Prostate gland (tissue), 2 donors: ENCODE data around the gene GLTP. TPM values are rescaled to one million over a fixed set of nuclear protein-coding genes. Genes with fewer than 3 reads are reported as not detected.

Experiments used
- DNase-seq: peaks from one replicate; pipeline ENCODE4 v3.0.0-alpha.2; 2019; ENCODE audit warnings: low spot score
- H3K27ac ChIP-seq, 2 donors: fragments of 200-600 bp; sonication (generic); 2 replicates each; pipeline ENCODE4 v1.5.1; 2017 to 2019
- H3K27me3 ChIP-seq: fragments of 200-600 bp; sonication (generic); replicated peaks from 2 replicates; pipeline ENCODE4 v1.5.1; 2019; ENCODE audit not compliant: insufficient read depth
- H3K36me3 ChIP-seq, 2 donors: fragments of 200-600 bp; sonication (generic); 1 replicate in 1 of 2; 2 replicates in 1 of 2; pipeline versions ENCODE4 v1.5.1 to v1.8.1; 2017 to 2019
- H3K4me1 ChIP-seq: fragments of 200-600 bp; sonication (generic); replicated peaks from 2 replicates; pipeline ENCODE4 v1.5.1; 2019
- H3K4me3 ChIP-seq, 2 donors: fragments of 200-600 bp; sonication (generic); 2 replicates each; pipeline ENCODE4 v1.5.1; 2017 to 2019
- H3K9me3 ChIP-seq: fragments of 200-600 bp; sonication (generic); 2 replicates; pipeline ENCODE4 v1.5.1; 2017
- POLR2A ChIP-seq: fragments of 450-650 bp; IDR thresholded peaks from one replicate; pipeline ENCODE4 v1.6.1; 2016; ENCODE audit warnings: antibody characterized with exemption, mild to moderate bottlenecking
- POLR2AphosphoS5 ChIP-seq: sonication (generic); formaldehyde crosslinking; IDR thresholded peaks from one replicate; pipeline ENCODE4 v1.6.1; 2017; ENCODE audit warnings: antibody characterized with exemption
- WGBS: methylation state at CpG from one replicate; pipeline ENCODE4 v1.1.5; 2018; 5-methylcytosine and 5-hydroxymethylcytosine counted together
- intact Hi-C: fragments of 100-400 bp; cut with DNase I; formaldehyde crosslinking; loops from one replicate; pipeline ENCODE4 v1.14.2; 2022
- total RNA-seq, 2 donors: library from RNA; depleted of rRNA; stranded (reverse); fragments of >200 nt; gene quantifications; one replicate each; pipeline ENCODE4 v1.1.0, GENCODE V29; 2016
- TF ChIP-seq, protein P1 (sequence below), 4 experiments: fragments of 200-600 bp in 2 of 4; fragments of 450-650 bp in 2 of 4; sonication (generic) in 2 of 4; IDR thresholded peaks; 1 replicate in 3 of 4; 2 replicates in 1 of 4; pipeline ENCODE4 v1.5.1; 2016 to 2019; ENCODE audit warnings: antibody characterized with exemption in 4 of 4, mild to moderate bottlenecking in 2 of 4, moderate library complexity in 2 of 4

Gene GLTP
- total RNA-seq, 2 donors from 2014 or later, result 67.2 to 87.1 TPM

GRCh38 chr12:109842021-109842420 is 38.3 kb downstream of the GLTP start:
- Histone ChIP-seq H3K36me3 (no peaks in the 10 kb centered on the region), H3K4me3 (no peak overlapping the region), H3K4me1 (no peaks in the 10 kb centered on the region), H3K27ac (no peak overlapping the region), H3K9me3 (no peaks in the 10 kb centered on the region), H3K27me3 (no peaks in the 10 kb centered on the region)
- 75% methylated on average over 5 of the region's 5 CpGs for whole genome bisulfite sequencing
- no peak for DNase-seq
- intact Hi-C loops, result no loop called here
- TF ChIP-seq POLR2A (no peak), POLR2AphosphoS5 (no peak)
- TF ChIP-seq, protein P1, sequence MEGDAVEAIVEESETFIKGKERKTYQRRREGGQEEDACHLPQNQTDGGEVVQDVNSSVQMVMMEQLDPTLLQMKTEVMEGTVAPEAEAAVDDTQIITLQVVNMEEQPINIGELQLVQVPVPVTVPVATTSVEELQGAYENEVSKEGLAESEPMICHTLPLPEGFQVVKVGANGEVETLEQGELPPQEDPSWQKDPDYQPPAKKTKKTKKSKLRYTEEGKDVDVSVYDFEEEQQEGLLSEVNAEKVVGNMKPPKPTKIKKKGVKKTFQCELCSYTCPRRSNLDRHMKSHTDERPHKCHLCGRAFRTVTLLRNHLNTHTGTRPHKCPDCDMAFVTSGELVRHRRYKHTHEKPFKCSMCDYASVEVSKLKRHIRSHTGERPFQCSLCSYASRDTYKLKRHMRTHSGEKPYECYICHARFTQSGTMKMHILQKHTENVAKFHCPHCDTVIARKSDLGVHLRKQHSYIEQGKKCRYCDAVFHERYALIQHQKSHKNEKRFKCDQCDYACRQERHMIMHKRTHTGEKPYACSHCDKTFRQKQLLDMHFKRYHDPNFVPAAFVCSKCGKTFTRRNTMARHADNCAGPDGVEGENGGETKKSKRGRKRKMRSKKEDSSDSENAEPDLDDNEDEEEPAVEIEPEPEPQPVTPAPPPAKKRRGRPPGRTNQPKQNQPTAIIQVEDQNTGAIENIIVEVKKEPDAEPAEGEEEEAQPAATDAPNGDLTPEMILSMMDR (IDR thresholded peaks at IDR 0.05), result no peak

- H3K4me3 ChIP-seq, result no peak overlapping the region
- TF ChIP-seq POLR2AphosphoS5, result no peak
- no peak for TF ChIP-seq POLR2A
- TF ChIP-seq, protein P1 (IDR thresholded peaks at IDR 0.05), result no peak
- H3K27ac ChIP-seq, result no peak overlapping the region
- H3K27me3 ChIP-seq, result no peaks in the 10 kb centered on the region
- no peaks in the 10 kb centered on the region for H3K4me1 ChIP-seq
- intact Hi-C loops, result no loop called here
- no peaks in the 10 kb centered on the region for H3K36me3 ChIP-seq
- H3K9me3 ChIP-seq, result no peaks in the 10 kb centered on the region
- no peak for DNase-seq
- WGBS, result 90% methylated on average over 9 of the region's 9 CpGs
Measured at GRCh38 chr12:109841356-109841755, 39.0 kb downstream of the GLTP start.

GRCh38 chr12:109840305-109841074 is 39.9 kb downstream of the GLTP start:
- no peaks in the 10 kb centered on the region for H3K4me1 ChIP-seq
- H3K9me3 ChIP-seq, result no peaks in the 10 kb centered on the region
- H3K27ac ChIP-seq, result no peak overlapping the region
- no peaks in the 10 kb centered on the region for H3K36me3 ChIP-seq
- DNase-seq, result no peak
- H3K27me3 ChIP-seq, result no peaks in the 10 kb centered on the region
- 56% methylated on average over 6 of the region's 7 CpGs for WGBS
- H3K4me3 ChIP-seq, result no peak overlapping the region
- intact Hi-C loops, result no loop called here
- TF ChIP-seq POLR2A, result no peak
- TF ChIP-seq, protein P1 (IDR thresholded peaks at IDR 0.05), result no peak
- TF ChIP-seq POLR2AphosphoS5, result no peak

GRCh38 chr12:109839444-109839843 is 40.9 kb downstream of the GLTP start:
- H3K27ac ChIP-seq, result no peak overlapping the region
- H3K4me3 ChIP-seq, result no peak overlapping the region
- DNase-seq, result no peak
- intact Hi-C loops, result no loop called here
- H3K4me1 ChIP-seq, result no peaks in the 10 kb centered on the region
- WGBS, result 74% methylated on average over 6 of the region's 6 CpGs
- no peak for TF ChIP-seq POLR2A
- no peak for TF ChIP-seq POLR2AphosphoS5
- TF ChIP-seq, protein P1 (IDR thresholded peaks at IDR 0.05), result no peak
- H3K27me3 ChIP-seq, result no peaks in the 10 kb centered on the region
- no peaks in the 10 kb centered on the region for H3K36me3 ChIP-seq
- H3K9me3 ChIP-seq, result no peaks in the 10 kb centered on the region

GRCh38 chr12:109836916-109837315 is 43.4 kb downstream of the GLTP start:
- intact Hi-C loops, result no loop called here
- 53% methylated on average over 3 of the region's 3 CpGs for WGBS
- no peaks in the 10 kb centered on the region for H3K4me1 ChIP-seq

More at GRCh38 chr12:109836916-109837315, 43.4 kb downstream of the GLTP start:
- no peaks in the 10 kb centered on the region for H3K27me3 ChIP-seq
- H3K36me3 ChIP-seq, result no peaks in the 10 kb centered on the region
- no peak for DNase-seq
- no peak overlapping the region for H3K27ac ChIP-seq
- TF ChIP-seq, protein P1 (IDR thresholded peaks at IDR 0.05), result no peak
- H3K9me3 ChIP-seq, result no peaks in the 10 kb centered on the region
- H3K4me3 ChIP-seq, result no peak overlapping the region
